Fibroblast of villous mesenchyme (primary cell): ENCODE measurements around the gene KCNN1. TPM values are rescaled to one million over a fixed set of nuclear protein-coding genes. Genes with fewer than 3 reads are reported as not detected.

Source experiments
- DNase-seq: peaks from one replicate; pipeline ENCODE4 v3.0.0-alpha.2; 2010; ENCODE audit warnings: low read depth
- H3K4me3 ChIP-seq: 2 replicates; pipeline ENCODE4 v1.5.1; 2011; ENCODE audit warnings: low read depth, mild to moderate bottlenecking, low read length
- total RNA-seq: library from RNA; depleted of rRNA; stranded (reverse); fragments of >200 nt; gene quantifications from 2 replicates; pipeline ENCODE4 v1.2.3, GENCODE V29; 2012
- TF ChIP-seq, protein P1 (sequence below): IDR thresholded peaks from 2 replicates; pipeline ENCODE4 v1.5.1; 2012; ENCODE audit warnings: low read depth, mild to moderate bottlenecking, low read length; ENCODE audit not compliant: insufficient read depth

The KCNN1 gene
- total RNA-seq, 1 donor, result under 0.01 TPM

- H3K4me3 ChIP-seq, result no peak overlapping the region
- TF ChIP-seq, protein P1, sequence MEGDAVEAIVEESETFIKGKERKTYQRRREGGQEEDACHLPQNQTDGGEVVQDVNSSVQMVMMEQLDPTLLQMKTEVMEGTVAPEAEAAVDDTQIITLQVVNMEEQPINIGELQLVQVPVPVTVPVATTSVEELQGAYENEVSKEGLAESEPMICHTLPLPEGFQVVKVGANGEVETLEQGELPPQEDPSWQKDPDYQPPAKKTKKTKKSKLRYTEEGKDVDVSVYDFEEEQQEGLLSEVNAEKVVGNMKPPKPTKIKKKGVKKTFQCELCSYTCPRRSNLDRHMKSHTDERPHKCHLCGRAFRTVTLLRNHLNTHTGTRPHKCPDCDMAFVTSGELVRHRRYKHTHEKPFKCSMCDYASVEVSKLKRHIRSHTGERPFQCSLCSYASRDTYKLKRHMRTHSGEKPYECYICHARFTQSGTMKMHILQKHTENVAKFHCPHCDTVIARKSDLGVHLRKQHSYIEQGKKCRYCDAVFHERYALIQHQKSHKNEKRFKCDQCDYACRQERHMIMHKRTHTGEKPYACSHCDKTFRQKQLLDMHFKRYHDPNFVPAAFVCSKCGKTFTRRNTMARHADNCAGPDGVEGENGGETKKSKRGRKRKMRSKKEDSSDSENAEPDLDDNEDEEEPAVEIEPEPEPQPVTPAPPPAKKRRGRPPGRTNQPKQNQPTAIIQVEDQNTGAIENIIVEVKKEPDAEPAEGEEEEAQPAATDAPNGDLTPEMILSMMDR, result no peak
- DNase-seq, result no peak
These were observed 17.7 kb upstream of the KCNN1 start for GRCh38 chr19:17948931-17949930.

- no peak overlapping the region for H3K4me3 ChIP-seq
These were observed 17.0 kb upstream of the KCNN1 start for GRCh38 chr19:17949956-17950309.

DNA sequence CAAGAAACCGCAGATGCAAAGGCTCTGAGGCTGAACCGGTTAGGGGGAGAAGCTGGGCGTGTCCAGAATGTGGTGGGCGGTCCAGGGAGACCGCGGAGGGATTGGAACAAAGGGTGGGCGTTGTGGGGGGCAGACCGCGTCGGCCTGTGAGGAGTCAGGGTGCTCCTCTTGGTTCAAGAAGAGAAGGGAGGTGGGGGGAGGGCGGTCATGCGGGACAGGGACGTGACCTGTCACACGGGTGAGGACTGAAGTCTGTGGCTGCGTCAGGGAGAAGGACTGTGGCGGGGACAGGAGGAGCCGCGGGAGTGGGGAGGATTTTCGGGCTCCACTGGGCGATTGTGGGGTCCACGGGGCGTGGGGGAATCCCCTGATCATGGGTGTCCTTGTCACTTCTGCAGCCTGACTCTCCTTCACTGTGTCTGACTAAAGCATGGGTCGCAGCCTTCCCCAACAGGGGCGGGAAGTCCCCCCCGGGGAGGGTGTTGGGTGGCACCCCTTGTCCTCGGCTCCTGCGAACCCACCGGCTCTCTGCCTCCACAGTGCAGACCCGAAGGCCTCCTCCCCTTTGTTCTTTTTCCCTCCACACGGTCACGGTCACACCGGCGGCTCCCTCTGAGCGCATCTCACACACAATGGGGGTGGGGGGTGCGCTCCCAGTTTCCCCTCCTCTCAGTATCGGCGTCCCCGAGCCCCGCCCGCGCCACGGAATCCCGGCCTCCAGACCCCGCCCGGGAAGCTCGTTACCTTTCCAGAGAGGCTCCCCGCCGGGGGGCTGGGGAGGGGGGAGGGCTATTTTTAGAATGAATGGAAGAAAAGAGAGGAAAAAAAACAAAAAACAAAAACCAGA, 16.4 kb upstream of the KCNN1 start:
- TF ChIP-seq, protein P1, result no peak
- no peak overlapping the region for H3K4me3 ChIP-seq
- DNase-seq, result no peak

More at GRCh38 chr19:17949956-17950309, 17.0 kb upstream of the KCNN1 start:
- TF ChIP-seq, protein P1, result no peak
- DNase-seq, result no peak

DNA sequence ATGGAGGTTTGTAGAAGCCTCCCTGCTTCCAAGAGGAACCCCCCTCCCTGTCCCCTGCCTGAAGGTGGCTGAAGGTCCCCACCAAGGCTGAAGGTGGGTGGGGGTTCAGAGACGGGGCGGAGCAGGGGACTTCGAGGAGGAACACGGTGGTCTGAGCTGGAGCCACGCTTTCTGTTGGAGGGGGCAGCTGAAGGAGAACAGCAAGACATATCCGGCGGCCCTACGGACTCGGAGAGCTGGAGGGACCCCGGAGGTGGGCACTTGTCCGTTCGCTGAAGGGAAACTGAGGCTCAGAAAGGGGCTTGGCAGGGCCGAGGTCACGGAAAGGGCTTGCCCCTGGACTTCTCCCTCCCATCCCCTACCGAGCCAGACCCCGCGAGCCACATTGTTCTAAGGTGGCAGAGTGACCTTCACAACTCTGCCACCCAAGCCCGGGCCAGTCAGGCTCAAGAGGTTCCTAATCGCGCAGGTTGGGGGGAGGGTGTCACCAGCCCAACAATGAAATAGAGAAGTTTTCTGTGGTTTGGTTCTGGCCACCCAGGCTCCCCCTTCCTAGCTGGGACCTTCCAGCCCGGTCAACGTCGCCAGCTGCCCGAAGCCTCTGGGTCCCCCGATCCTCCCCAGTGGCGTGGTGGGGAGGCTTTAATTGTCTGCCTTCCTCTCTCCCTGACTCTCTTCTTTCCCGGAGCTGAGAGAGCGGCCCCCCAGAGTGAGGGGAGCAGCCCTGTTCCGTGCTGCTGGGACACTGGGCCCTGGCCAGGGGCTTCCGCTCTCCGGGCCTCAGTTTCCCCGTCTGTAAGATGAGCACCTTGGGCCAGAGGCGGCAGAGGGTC, 15.5 kb upstream of the KCNN1 start:
- no peak for DNase-seq
- TF ChIP-seq, protein P1, result no peak

DNA sequence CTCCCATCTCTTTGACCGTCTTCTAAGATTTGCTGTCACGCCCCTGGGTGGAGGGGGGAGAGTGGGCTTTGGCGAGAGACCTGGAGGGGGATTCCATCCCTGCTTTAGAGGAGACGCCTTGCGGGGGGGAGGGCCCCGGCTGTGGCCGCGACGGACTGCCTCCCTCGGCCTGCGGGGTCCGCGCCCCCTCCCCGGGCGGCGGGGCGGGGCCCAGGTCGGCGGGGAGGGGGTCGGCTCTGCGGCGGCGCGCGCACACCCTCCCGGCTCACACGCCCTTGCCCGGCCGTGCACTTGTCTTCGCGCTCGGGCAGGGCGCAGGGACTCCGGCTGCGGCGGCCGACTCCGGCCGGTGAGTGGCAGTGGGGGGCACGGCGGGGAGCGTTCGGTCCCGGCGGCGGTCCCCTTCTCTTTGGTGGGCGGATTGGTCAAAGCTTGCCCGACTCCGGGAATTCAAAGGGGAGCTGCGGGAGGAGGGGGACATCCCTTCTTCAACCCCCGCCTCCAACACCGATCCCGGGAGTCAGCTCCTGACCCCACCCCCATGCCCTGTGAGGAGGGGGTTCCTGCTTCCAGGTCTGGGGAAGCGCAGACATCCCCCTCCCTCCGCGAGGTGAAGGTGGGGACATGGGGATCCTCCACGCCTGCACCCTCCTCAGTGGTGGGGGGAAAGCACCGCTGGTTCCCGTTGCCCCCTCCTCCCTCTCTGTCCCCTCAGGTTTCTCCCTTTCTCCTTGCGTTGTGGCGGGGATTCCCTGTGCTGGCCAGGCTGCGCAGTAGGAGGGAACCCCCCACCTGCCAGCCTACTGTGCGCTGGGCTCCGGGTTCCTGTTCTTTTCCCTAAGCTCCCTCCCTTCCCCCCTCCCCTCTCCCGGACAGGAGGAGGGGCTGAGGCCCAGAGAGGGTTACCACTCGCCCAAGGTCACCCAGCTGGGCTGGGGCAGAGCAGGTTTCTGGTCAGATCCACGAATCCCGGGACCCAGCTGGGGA, 14.6 kb upstream of the KCNN1 start:
- DNase-seq, result no peak
- no peak overlapping the region for H3K4me3 ChIP-seq
- TF ChIP-seq, protein P1, result no peak

More for the DNA sequence above, 15.5 kb upstream of the KCNN1 start:
- no peak overlapping the region for H3K4me3 ChIP-seq
